ENCODE data around the gene HLA-DRB5. TPM values are rescaled to one million over a fixed set of nuclear protein-coding genes. Genes with fewer than 3 reads are reported as not detected.
A peak's percentile ranks its signal among the peaks of the same experiment; 100 is the strongest.
"Not testable (repeated sequence)": the region's sequence is repeated elsewhere in the genome, so short reads cannot be mapped to it uniquely, and the experiment has no call there.

HLA-DRB5 gene
- total RNA-seq, 2 donors from 2014 or later, result 2.8 to 8.8 TPM

DNA sequence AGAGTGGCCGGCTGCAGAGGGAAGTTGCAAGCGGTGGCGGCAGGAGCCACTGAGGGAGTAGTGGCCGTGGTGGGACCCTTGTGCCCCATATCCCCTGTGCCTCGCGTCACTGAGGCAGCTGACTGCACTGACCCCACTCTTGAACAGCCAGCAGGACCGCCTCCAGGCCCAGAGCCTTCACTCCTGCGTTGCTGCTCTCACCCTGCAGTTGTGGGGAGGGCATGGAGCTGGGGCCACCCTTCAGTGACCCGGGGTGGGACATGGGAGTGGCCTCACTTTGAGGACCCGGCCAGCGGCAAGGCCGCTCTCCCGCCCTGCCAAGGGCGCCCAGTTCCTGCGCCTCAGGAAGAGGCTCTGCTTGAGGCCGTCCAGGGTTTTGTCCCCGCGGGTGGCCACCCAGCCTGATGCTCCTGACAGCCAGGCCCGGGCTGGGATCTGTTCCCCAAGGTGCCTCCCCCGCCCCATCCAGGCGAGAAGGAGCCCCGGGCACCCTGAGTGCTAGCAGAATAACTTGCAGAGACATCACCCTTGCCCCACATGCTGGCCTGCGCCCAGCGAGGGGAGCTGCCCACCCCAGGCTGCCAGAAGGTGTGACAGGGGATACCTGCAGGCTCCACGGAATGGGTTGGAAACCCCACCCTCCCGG lies 46.0 kb downstream of the HLA-DRB5 start:
- H3K4me1 Mint-ChIP-seq, result no peaks in the 10 kb centered on the region
- no peaks in the 10 kb centered on the region for H3K9me3 ChIP-seq (ENCODE audit: control insufficient read depth, low read length, poor library complexity, severe bottlenecking)
- H3K27me3 Mint-ChIP-seq, result peaks cover 29% of the 10 kb centered on the region
- DNase-seq, result no peak
- no peaks in the 10 kb centered on the region for H3K36me3 Mint-ChIP-seq (ENCODE audit: low read depth)
- no peak for ATAC-seq
- H3K4me3 Mint-ChIP-seq, result no peak overlapping the region
- no peak overlapping the region for H3K27ac Mint-ChIP-seq

DNA sequence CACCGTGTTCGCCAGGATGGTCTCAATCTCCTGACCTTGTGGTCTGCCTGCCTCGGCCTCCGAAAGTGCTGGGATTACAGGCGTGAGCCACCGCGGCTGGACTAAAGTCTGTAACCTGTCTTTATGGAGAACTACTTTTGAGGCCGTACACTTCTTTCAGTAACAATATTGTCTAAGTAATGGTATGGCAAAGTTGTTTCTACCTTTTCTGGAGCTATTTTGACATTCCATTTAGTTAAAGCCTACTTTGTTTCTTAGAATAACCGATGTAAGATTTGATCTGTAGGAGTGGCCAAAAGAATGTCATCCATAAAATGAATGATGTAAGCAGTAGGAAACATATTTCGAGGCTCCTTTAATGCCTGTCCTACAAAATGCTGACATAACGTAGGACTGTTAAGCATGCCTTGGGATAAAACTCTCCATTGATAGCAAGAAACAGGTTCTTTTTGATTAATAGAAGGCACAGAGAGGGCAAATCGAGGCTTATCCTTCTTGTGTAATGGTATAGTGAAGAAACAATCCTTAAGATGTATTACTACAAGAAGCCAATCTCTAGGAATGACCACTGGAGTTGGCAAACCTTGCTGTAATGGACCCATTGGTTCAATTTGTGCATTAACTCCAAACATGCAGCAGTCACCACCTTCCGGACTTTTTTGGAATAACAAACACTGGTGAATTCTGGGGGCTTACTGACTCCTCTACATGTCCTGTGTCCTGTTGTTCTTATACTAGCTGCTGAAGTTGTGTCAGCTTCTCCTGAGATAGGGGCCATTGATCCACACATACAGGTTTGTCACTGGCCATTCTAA lies 54.5 kb downstream of the HLA-DRB5 start:
- H3K27ac Mint-ChIP-seq, result peak overlapping the region; percentile 39
- H3K36me3 Mint-ChIP-seq (ENCODE audit: low read depth), result peaks cover 5% of the 10 kb centered on the region
- no peaks in the 10 kb centered on the region for H3K9me3 ChIP-seq (ENCODE audit: control insufficient read depth, low read length, poor library complexity, severe bottlenecking)
- H3K4me3 Mint-ChIP-seq, result no peak overlapping the region
- ATAC-seq (no peak), DNase-seq (no peak)
- peaks cover 5% of the 10 kb centered on the region for H3K4me1 Mint-ChIP-seq
- H3K27me3 Mint-ChIP-seq, result peaks cover 61% of the 10 kb centered on the region

DNA sequence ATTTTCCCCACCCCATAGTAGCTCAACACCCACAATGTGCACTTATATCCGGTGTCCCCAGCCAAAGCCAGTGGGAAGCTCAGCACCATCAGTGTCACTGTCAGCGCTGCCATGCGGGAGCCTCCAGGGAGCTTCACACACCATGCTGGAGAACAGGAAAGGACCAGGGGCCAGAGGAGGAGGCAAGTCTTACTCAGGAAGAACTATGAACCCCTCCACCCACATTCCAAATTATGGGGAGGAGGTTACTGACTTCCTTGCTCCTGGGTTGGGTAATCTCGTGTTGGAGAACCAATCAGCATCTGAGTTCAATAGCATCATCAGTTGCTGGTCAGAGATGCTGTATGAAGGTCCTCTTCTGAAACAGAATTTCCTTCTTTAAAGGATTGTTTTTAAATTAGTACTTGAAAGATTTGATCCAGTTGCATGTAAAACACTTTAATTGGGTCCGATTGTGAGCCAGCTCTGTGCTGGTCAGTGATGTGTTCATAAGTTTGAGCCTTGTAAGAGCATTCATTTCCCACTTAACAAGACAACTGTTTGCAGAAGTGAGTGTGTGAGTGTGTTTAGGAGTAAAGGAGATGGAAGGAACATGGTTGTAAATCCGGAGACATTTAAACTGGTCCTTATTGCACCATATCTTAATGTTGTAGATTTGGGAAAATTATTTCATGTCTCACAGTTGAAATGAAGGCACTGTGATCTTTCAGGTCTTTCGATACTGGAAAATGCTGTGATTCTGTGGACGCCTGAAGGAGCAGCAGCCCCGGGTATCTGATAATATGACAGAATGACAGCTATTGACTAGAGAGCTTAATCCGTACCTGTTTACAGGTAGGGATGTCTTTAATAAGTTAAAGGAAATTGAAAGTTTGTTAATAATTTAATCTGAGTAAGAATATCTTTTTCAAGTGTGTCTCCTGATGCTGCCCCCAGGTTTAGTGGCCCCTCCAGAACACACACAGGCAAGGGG lies 56.4 kb downstream of the HLA-DRB5 start:
- not testable (repeated sequence) for H3K9me3 ChIP-seq (ENCODE audit: control insufficient read depth, low read length, poor library complexity, severe bottlenecking); DNase-seq; H3K36me3 Mint-ChIP-seq (ENCODE audit: low read depth); H3K4me3 Mint-ChIP-seq; H3K27ac Mint-ChIP-seq; H3K4me1 Mint-ChIP-seq
- H3K27me3 Mint-ChIP-seq, result peaks cover 60% of the 10 kb centered on the region
- ATAC-seq, result peak; percentile 94

DNA sequence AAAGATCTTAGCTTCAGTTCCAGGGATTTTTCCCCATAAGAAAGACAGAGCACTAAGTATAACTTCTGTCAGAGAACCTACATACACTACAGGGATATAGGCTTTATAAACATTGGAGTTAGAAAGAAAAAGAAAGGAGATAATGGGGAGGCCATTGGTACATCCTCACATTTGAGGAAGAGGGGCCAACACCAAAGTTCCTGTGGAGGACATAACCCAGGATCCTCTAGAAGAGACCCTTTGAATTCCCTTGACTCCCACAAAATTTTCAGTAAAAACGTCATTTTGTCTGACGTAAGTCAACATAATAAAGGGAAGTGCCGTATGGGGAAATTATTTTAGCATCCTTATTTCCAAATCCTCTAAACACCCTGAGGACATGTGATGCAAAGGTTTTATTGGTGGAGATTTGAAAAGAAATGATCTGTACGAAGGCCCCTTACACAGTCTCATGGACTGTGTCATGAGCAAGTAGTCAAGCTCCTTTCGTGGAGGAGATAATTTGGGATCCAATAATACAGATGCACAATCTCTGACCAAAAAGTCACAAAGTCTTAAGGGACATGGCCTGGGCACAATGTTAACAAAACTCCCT lies 57.2 kb downstream of the HLA-DRB5 start:
- DNase-seq, result no peak
- Mint-ChIP-seq H3K27ac (no peak overlapping the region), H3K4me3 (no peak overlapping the region), H3K27me3 (peaks cover 54% of the 10 kb centered on the region), H3K36me3 (ENCODE audit: low read depth) (peaks cover 5% of the 10 kb centered on the region), H3K4me1 (peaks cover 5% of the 10 kb centered on the region)
- peak; percentile 33 for ATAC-seq
- H3K9me3 ChIP-seq (ENCODE audit: control insufficient read depth, low read length, poor library complexity, severe bottlenecking), result no peaks in the 10 kb centered on the region

DNA sequence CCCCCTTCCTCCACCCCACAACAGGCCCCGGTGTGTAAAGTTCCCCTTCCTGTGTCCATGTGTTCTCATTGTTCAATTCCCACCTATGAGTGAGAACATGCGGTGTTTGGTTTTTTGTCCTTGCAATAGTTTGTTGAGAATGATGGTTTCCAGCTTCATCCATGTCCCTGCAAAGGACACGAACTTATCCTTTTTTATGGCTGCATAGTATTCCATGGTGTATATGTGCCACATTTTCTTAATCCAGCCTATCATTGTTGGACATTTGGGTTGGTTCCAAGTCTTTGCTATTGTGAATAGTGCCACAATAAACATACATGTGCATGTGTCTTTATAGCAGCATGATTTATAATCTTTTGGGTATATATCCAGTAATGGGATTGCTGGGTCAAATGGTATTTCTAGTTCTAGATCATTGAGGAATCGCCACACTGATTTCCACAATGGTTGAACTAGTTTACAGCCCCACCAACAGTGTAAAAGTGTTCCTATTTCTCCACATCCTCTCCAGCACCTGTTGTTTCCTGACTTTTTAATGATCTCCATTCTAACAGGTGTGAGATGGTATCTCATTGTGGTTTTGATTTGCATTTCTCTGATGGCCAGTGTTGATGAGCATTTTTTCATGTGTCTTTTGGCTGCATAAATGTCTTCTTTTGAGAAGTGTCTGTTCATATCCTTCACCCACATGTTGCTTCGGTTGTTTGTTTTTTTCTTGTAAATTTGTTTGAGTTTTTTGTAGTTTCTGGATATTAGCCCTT lies 62.2 kb downstream of the HLA-DRB5 start:
- not testable (repeated sequence) for H3K9me3 ChIP-seq (ENCODE audit: control insufficient read depth, low read length, poor library complexity, severe bottlenecking); ATAC-seq; H3K4me3 Mint-ChIP-seq; H3K4me1 Mint-ChIP-seq; DNase-seq; H3K27ac Mint-ChIP-seq; H3K36me3 Mint-ChIP-seq (ENCODE audit: low read depth)
- H3K27me3 Mint-ChIP-seq, result peaks cover 20% of the 10 kb centered on the region

Other genes with a start within 250 kb of the HLA-DRB5 start
- gene TSBP1, start 158.4 kb downstream of the HLA-DRB5 start, total RNA-seq, result not detected
- not detected for gene BTNL2, start 123.1 kb downstream of the HLA-DRB5 start, total RNA-seq
- 100 to 1,000 TPM in 1 of 2 donors, 10 to 100 TPM in 1; 80.9 to 117 TPM for gene HLA-DRA, start 90.4 kb downstream of the HLA-DRB5 start, total RNA-seq
- gene HLA-DRB1, start 59.6 kb upstream of the HLA-DRB5 start, total RNA-seq, result 10 to 100 TPM; 39.8 to 46.5 TPM
- 10 to 100 TPM; 18.2 to 21.5 TPM for gene HLA-DQA1, start 107.1 kb upstream of the HLA-DRB5 start, total RNA-seq
- gene HLA-DQB1, start 136.4 kb upstream of the HLA-DRB5 start, total RNA-seq, result 10 to 100 TPM; 15.7 to 16.2 TPM
- 1 to 10 TPM in 1 of 2 donors, under 1 TPM in 1; 0.70 to 3.4 TPM for gene HLA-DQA2, start 211.1 kb upstream of the HLA-DRB5 start, total RNA-seq
- gene HLA-DQB2, start 233.2 kb upstream of the HLA-DRB5 start, total RNA-seq, result 1 to 10 TPM; 1.1 to 8.3 TPM